Fibroblast of peridontal ligament (primary cell): ENCODE results near the gene SNTG2.
"Not testable (repeated sequence)": the region's sequence is repeated elsewhere in the genome, so short reads cannot be mapped to it uniquely, and the experiment has no call there.

Experiments used
- DNase-seq: peaks from one replicate; pipeline ENCODE4 v3.0.0-alpha.2; 2010; ENCODE audit errors: extremely low read depth

The SNTG2 gene

DNA sequence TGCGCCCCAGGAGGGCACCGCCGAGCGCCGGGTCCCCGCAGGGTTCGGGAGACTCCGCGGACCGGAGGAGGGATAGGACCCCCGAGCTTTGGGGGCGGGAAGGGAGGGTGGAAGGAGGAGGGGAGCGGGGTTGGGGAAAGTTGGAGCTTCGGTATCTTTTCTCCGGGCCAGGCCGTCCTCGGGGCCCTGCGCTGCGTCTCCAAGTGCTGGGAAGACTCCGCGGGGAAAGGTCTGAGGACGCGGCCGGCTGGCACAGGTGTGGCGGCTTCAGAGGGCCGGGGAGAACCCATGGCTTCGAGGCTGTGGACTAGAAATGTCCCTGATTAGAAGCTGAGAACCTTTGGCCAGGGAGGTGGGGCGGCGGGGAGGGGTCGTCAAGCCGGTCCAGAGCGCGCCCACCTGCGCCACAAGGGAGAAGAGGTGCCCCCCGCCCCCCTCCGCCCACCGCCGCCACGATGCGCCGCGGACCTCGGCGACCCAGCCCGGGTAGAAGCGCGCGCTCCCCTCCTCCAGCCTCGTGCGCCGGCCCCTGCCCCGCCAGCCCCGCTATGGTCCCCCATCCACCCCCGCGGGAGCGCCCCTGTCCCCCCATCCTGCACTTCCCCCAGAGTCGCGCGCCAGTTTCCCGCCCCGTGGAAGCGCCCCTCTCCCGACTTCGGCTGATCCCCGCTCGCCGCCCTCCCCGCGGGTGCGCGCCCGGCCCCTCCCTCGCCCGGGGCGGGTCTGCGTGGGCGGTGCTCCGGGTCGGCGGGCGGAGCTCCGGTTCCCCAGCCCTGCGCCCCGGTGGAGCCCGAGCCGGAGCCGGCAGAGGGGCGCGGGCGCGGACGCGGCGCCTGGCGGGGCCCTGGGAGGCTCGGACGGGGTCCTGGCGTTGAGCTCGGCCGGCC, at the start of gene SNTG2:
TSS of gene SNTG2 (plus strand) at position 770 of the 887 bp plus-strand sequence. CDS start 148 bp downstream, outside the sequence.
- DNase-seq, result peak; percentile 35

DNA sequence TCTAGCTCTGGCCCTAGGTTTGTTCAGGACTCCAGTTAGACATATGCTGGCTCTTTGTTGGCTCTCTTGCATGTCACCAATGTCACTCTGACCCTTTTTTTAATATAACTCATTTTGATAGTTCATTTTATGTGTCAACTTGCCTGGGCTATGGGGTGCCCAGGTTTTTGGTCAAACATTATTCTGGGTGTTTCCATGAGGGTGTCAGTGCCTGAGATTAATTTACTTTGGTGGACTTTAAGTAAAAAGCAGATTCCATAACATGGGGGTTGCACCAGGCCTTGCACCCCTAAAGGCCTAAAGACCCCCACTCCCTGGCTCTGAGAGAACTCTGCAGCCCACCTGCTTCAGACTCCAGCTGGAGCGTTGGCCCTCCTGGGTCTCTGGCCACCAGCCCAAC, 48.1 kb upstream of the SNTG2 start:
- DNase-seq, result no peak

DNA sequence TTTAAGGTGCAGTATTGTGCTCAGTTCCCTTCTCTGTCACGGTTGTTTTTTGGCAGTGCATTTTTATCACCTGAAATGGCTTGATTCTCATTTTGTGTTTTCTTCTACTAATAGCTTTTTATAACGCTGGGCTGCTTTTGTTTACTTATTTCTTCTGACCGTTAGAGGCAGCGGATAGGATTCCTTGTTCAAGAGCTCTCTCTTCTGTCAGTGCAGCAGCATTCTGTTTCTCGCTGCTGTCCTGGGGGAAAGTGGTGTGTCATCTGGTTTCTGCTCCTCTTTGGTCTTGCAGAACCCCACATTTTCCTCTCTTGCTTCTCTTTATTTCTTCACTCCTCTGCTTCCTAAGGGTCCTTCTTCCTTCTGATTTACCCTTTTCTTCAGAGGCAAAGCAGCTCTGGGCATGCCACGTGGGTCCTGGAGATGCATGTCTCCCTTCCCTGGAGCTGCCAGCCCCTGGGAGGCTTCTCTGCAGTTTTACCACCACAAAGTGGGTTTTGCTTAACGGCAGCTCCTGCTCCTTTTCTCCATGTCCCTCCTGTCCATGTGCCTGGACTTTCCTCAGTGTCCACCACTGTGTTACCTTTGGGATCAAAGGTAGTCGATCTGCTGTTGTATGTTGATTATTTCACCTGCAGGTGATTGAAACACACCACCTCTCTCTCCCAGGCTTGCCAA, 47.3 kb upstream of the SNTG2 start:
- peak; percentile 49 for DNase-seq

DNA sequence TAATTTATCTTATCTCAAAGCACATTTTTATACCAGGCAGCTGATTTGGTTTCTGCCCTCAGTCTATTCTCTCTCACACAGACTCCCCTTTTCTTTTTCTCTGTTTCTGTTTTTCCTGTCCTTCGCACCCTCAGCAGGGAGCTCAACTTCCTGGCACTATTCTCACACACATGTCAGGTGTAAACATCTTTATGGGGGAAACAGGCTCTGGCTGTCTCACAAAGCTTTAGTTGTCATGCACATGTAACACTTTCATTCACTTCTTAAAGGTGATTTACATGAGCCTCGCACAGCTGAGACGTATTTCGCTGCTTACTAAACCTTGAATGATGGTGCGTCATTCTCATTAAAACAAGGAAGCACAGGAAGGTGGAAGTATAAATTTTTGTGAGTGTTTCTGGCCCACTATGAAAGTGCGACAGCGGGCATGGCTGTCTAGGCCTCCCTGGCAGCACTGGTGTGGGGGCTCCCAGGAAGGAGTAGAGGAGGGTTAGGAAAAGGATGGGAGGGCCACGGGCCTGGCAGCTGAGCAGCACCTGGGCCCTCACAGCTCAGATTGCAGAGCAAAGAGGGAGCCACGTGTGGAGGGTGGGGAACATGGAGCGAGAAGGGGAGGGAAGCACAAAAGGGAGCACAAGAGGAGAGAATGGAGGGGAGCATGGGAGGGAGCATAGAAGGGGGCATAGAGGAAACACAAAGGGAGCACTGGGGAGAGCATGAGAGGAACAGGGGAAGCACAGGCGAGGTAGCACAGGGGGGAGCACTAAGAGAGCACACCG, 46.2 kb upstream of the SNTG2 start:
- no peak for DNase-seq

DNA sequence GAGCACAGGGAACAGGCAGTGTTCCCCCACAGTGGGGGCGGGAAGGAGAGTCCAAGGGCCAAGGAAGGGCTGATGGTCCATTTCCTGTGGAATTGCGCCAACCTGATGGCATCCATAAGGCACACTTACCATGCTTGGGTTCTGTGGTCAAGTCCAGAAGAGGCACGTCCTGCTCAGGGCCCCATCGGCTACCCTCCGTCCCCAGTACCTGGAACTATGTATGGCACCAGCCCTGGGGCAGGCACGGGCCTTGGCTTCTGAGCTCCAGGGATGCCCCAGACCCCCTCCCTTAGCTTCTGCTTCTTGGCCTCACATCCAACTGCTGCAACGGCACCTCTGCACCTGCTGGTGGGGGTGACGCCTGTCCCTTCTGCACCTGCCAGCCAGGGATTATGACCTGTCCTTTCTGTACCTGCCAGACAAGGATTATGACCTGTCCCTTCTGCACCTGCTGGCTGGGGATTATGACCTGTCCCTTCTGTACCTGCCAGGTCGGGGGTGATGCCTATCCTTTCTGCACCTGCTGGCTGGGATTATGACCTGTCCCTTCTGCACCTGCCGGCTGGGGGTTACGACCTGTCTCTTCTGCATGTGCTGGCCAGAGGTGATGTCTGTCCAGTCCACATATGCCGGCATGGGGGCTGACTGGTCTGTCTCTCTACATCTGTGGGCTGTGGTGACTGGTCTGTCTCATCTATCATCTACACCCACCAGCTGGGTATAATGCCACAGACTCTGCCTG, 45.4 kb upstream of the SNTG2 start:
- no peak for DNase-seq

DNA sequence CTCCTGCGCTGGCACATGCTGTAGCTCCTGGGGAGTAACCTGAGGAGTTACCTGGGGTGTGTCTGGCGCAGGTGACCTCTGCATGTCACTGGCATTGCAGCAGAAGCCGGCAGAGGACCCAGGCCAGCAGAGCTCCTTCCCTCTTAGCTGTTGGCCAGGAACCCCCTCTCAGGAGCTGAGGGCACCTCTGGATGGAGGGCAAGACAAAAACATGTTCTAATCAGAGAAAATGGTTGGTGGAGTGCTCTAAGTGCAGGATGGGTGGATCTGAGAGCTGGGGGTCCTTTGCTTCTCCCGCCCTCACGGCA, 44.9 kb upstream of the SNTG2 start:
- no peak for DNase-seq

DNA sequence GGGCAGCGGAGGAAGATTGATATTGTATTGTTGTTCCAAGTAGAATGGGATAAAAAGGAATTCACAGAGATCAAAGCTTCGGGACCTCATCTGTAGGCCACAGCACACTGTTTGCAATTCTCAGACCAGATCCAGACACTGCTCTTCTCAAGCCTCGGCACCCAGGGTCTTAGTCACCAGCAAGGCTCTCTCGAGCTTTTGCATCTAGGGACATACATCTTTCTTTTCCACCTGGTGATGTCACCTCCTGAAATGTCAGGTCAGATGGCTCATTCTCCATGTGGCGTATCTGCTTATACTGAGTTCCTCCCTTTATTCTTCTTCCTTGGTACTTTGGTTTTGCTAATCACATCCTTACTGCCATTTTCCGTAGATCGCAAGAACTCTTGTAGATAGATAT, 42.9 kb upstream of the SNTG2 start:
- DNase-seq, result no peak

DNA sequence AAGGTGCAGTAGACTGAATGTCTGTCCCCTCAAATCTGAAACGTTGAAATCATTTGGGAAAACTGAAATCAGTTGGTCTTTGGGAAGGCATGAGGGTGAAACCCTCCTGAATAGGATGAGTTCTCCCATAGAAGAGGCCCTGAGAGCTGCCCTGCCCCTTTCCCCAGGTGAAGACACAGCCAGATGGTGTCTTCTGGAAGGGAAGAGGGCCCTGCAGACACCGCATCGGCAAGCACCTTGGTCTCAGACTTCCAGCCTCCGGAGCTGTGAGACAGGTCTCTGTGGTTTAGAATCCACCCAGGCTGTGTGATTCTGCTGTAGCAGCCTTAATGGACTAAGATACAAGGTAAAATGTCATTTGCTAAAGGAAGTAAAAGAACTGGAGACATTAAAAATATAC, 42.1 kb upstream of the SNTG2 start:
- DNase-seq, result no peak

DNA sequence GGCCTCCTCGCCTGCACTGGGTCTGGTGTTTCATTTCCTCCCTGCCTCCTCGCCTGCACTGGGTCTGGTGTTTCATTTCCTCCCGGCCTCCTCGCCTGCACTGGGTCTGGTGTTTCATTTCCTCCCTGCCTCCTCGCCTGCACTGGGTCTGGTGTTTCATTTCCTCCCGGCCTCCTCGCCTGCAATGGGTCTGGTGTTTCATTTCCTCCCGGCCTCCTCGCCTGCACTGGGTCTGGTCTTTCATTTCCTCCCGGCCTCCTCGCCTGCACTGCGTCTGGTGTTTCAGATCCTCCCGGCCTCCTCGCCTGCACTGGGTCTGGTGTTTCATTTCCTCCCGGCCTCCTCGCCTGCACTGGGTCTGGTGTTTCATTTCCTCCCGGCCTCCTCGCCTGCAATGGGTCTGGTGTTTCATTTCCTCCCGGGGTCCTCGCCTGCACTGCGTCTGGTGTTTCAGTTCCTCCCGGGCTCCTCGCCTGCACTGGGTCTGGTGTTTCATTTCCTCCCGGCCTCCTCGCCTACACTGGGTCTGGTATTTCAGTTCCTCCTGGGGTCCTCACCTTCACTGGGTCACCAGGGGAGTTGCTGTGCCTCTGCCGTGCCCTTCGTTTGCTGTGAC, 40.8 kb upstream of the SNTG2 start:
- not testable (repeated sequence) for DNase-seq

DNA sequence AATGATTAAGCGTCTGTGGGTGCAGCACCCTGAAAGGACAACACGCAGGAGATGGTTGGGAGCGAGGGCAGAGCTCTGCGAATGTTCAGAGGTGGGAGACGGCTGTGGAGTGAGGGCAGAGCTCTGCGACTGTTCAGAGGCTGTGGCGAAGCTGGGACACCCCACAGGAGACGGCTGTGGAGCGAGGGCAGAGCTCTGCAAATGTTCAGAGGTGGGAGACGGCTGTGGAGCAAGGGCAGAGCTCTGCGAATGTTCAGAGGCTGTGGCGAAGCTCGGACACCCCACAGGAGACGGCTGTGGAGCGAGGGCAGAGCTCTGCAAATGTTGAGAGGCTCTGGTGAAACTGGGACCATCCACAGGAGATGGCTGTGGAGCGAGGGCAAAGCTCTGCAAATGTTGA, 40.0 kb upstream of the SNTG2 start:
- no peak for DNase-seq

DNA sequence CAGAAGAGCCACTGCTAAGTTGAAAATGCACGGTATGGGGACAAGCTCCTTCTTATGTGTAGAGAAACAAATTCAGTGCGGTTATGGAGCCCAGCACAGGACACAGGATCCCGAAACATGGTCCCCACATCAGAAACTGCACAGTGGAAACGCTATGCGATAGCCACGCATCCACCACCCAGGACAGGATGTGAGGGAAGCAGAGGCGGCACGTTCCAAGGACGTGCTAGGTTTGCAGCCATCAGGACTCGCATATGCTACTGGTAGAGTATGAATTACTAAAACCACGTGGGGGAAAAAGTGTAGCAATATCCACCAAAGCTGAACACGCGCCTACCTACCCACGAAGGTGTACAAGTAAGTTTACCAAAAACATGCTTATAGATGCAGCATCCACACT, 34.7 kb upstream of the SNTG2 start:
- DNase-seq, result no peak

DNA sequence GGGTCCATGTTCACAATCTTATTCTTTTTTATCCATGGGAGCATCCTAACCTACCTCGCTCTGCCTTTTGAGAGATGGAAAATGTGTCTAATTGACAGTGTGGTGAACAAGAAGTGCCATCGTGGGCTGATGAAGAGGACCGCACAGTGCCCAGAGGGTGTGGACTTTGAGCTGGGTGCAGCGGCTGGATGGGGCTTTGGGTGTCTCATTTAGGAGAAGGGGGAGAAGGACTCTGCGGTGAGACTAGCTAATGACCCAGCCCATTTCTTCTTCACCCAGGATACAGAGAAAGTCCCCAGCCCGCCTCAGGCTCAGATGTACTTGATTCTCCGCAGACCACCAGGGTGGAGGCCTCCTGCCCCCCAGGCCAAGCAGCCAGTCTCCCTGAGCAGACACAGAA, 33.7 kb upstream of the SNTG2 start:
- DNase-seq, result no peak

DNA sequence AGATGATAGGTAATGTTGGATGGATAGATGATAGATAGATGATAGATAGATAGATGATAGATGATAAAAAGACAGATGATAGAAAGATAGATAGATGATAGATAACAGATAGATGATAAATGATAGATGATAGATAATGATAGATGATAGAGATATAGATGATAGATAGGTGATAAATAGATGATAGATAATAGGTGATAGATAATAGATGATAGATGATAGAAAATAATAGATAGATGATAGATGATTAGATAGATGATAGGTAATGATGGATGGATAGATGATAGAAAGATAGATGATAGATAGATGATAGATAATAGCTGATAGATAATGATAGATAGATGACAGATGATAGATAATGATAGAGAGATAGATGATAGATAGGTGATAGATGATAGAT, 31.0 kb upstream of the SNTG2 start:
- DNase-seq, result no peak

DNA sequence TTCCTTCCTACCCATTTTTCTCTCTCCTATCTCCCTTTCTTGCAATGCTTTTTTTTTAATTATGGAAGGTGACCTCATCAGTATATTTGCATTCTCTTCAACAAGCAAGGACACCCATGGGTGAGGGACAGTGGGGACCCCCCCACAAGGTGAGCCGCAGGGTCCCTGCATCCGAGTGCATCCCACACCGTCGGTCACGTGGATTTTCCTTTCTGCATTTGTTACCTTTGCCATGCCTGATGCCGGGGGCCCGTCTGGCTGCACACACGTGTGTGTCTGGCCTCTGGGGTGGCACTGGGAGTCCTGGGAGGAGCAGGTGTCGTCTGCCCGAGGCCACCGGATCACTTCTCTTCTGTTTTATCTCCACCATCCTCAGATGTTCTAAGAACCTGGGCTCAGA, 30.1 kb upstream of the SNTG2 start:
- DNase-seq, result no peak

DNA sequence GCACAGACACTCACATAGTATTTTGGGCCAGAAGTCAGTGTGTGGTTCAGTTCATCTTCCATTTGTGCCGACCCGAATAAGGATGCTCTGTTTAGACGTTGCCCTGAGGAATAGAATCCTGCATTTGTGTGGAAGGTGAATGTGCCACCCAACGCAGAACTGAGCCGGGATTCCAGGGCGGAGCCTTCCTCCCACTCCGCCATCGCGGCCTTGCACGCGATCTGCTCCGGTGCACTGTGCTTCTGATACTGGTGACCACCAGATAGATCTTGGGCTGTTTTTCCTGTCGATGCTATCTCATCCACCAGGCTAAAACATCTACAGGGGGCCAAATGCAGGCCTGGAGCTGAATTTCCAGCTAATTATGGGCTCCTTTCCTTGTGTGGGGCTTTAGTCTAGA, 29.6 kb upstream of the SNTG2 start:
- no peak for DNase-seq

DNA sequence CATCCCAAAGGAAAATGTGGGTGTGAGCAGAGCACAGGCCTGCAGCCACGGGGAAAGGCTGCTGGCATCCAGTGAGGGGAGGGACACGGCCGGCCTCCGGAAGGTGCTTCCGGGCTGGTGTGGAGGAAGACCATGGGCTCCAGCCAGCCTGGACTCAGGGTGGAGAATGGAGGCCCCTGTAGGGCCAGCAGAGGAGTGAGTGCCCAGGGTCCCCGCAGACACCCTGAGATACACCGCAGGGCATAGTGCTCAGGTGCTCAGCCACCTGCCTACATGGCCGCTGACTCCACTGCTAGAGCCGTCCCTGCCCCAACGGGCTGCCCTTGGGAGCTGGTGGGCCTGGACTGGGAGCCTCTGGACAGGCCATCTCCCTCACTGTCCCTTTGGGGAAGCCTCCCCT, 28.5 kb upstream of the SNTG2 start:
- no peak for DNase-seq

DNA sequence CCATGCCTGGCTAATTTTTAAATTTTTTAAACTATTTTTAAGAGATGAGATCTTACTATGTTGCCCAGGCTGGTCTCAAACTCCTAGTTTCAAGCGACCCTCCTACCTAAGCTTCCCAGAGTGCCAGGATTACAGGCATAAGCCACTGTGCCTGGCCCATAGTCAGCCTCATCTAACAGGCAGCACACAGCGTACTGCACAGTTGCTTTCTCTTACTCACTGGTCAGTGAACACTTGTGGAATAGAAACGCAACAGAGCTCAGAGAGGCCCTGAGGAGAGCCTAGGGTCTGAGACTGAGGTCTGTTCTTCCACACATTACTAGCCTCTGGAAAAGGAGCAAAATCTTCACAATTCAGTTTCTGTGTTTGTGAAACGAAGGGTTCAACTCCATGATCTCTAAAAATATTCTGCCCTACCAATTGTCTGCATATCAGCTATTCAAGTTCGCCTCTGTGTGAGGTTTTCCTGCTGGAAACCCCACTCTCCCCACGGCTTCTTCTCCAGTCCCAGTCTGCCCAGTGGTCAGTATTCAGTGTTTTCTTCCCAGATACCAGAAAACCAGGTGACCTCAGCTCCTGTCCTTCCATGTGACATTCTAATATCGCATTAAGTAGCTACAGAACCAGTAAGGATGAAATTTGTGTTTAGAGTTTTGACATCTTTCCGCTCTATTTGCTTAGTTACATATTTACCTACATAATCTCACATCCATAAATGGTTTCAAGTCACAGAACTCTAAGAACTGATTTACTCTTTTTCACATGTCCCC, 26.6 kb upstream of the SNTG2 start:
- DNase-seq, result no peak

DNA sequence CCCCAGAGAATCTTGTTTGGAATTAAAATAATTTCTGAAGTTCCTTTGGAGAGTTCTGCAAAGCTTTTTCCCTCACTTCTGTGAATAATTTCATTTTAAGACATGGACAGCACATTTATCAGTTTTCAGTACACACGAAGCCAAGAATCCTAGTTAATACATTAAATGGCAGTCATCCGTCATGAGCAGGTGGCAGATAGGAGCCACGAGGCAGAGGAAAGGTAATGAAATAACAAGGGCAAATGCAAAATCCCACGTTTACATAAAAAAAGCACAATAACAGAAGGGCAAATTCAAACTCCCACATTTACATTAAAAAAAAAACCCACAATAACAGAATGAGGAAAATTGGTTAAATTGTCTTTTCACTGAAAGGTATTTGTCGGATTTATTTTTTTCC, 25.9 kb upstream of the SNTG2 start:
- no peak for DNase-seq

DNA sequence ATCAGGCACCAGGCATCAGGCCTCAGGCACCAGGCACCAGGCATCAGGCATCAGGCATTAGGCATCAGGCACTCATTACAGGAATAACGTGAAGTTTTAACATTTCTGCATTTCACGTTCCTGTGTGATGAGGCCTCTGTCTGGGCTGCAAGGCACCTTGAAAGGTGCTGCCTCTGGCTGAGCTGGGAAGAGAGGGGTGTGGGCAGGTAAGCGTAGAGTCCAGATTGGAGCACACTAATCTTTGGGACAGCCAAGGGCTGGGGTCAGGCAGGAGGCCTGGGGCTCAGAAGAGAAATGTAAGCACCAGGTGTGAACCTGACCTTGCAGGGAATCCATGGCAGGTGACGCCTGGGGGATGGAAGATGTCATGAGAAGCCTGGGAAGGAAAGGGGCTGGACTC, 25.3 kb upstream of the SNTG2 start:
- DNase-seq, result no peak

DNA sequence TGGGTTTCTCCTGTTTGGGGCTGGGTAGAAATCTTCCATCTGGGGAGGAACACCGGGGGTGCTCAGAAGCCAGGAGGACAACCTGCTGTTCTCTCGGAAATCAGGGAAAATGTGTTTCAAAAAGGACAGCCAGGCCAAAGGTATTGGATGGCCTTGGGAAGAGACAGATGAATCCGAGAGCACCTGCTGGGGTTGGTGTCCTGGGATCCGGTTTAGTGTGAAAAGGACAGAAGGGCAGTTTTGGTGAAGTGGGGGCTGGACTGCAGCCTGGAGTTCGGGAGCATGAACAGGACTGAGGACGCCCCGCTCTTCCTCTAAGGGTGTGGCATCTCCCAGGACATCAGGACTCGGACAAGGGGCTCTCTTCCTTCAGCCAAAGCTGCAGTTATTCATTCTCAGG, 24.9 kb upstream of the SNTG2 start:
- DNase-seq, result no peak

DNA sequence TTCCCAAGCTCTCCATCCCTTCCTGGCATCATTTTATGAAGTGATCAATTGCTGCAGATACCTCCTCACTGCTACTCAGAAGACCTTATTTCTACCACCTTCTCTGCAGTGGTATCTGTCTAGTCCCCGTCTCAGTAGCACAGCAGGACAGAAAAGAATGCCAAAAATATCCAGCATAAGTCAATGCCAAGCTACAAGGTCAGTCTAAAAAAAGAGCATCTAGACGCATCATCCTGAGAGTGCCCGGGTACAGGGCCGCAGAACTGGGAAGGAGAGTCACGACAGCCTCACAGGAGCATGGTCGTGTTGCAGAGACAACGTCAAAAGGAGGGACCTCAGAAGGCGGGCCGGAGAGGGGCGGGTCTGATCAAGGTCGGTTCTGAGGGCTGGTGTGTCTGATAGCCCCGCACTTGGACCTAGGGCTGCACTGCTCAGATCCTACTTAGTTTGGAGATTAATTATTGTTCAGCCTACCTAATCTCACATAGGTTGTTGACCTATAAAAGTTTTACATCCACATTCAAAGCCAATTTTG, 24.3 kb upstream of the SNTG2 start:
- DNase-seq, result no peak
